Epithelial cell of proximal tubule (primary cell): ENCODE data around the gene FOXC1. TPM values are rescaled to one million over a fixed set of nuclear protein-coding genes. Genes with fewer than 3 reads are reported as not detected.
A peak's percentile ranks its signal among the peaks of the same experiment; 100 is the strongest.

Experiments
- DNase-seq: peaks from one replicate; pipeline ENCODE4 v3.0.0-alpha.2; 2011; ENCODE audit warnings: low read depth
- H3K4me3 ChIP-seq: 2 replicates; pipeline ENCODE4 v1.5.1; 2011; ENCODE audit warnings: low read depth, mild to moderate bottlenecking, low read length
- CTCF ChIP-seq: conservative IDR thresholded peaks from 2 replicates; pipeline ENCODE4 v1.5.1; 2012; ENCODE audit warnings: low read depth, mild to moderate bottlenecking, low read length
- total RNA-seq: library from RNA; depleted of rRNA; stranded (reverse); fragments of >200 nt; gene quantifications from 2 replicates; pipeline ENCODE4 v1.2.3, GENCODE V29; 2015

Gene FOXC1
- total RNA-seq, 1 donor from 2014 or later, result 27.7 TPM

- peak overlapping the region; percentile 59 for H3K4me3 ChIP-seq
Measured at GRCh38 chr6:1603708-1604107, 6.0 kb upstream of the FOXC1 start.

GRCh38 chr6:1604158-1605003, 5.3 kb upstream of the FOXC1 start:
- peak; percentile 73 for TF ChIP-seq CTCF
- H3K4me3 ChIP-seq, result peak overlapping the region; percentile 59
- DNase-seq, result no peak

More at GRCh38 chr6:1603708-1604107, 6.0 kb upstream of the FOXC1 start:
- DNase-seq, result no peak
- TF ChIP-seq CTCF, result no peak

- TF ChIP-seq CTCF, result no peak
- H3K4me3 ChIP-seq, result peak overlapping the region; percentile 59
- no peak for DNase-seq
Measured at GRCh38 chr6:1605004-1605892, 4.5 kb upstream of the FOXC1 start.

- H3K4me3 ChIP-seq, result no peak overlapping the region
- no peak for DNase-seq
- no peak for TF ChIP-seq CTCF
Measured at GRCh38 chr6:1605893-1606779, 3.6 kb upstream of the FOXC1 start.

- TF ChIP-seq CTCF, result no peak
- peak overlapping the region; percentile 63 for H3K4me3 ChIP-seq
- no peak for DNase-seq
Measured at GRCh38 chr6:1606780-1607515, 2.8 kb upstream of the FOXC1 start.
